DOHH2 (cell line): Measurements from ENCODE around the gene PPT2.

Experiments
- H3F3A ChIP-seq: fragments of 200-600 bp; sonication (generic), shearing (Covaris generic); 2 replicates; pipeline ENCODE4 v1.6.0; 2016; ENCODE audit warnings: antibody characterized with exemption, mild to moderate bottlenecking; ENCODE audit not compliant: control insufficient read depth, insufficient read depth
- H3K27ac ChIP-seq: fragments of 200-600 bp; sonication (generic); 2 replicates; pipeline ENCODE4 v1.5.1; 2014; ENCODE audit warnings: low read depth, mild to moderate bottlenecking, low read length, moderate library complexity
- H3K27me3 ChIP-seq: fragments of 200-600 bp; sonication (generic); 2 replicates; pipeline ENCODE4 v1.6.1; 2014; ENCODE audit warnings: mild to moderate bottlenecking, low read length, mixed read lengths; ENCODE audit not compliant: control insufficient read depth
- H3K36me3 ChIP-seq: fragments of 200-600 bp; sonication (generic); 2 replicates; pipeline ENCODE4 v1.6.1; 2014; ENCODE audit warnings: mild to moderate bottlenecking, low read length, moderate library complexity, mixed read lengths; ENCODE audit not compliant: control insufficient read depth
- H3K4me1 ChIP-seq: fragments of 200-600 bp; sonication (generic); 2 replicates; pipeline ENCODE4 v1.6.1; 2014; ENCODE audit warnings: mild to moderate bottlenecking, low read length, mixed read lengths; ENCODE audit not compliant: control insufficient read depth
- H3K4me2 ChIP-seq: fragments of 200-600 bp; sonication (generic); 2 replicates; pipeline ENCODE4 v1.6.0; 2014; ENCODE audit warnings: mild to moderate bottlenecking, low read length, moderate library complexity
- H3K4me3 ChIP-seq: fragments of 200-600 bp; sonication (generic); 2 replicates; pipeline ENCODE4 v1.5.1; 2014; ENCODE audit warnings: mild to moderate bottlenecking, low read length, mixed read lengths
- H3K79me2 ChIP-seq: fragments of 200-600 bp; sonication (generic); 2 replicates; pipeline ENCODE4 v1.6.1; 2014; ENCODE audit warnings: mild to moderate bottlenecking, low read length, mixed read lengths; ENCODE audit not compliant: control insufficient read depth
- H3K9me2 ChIP-seq: fragments of 200-600 bp; sonication (generic); replicated peaks from 2 replicates; pipeline ENCODE4 v1.6.1; 2014; ENCODE audit warnings: mild to moderate bottlenecking, low read length, mixed read lengths; ENCODE audit not compliant: control insufficient read depth
- H3K9me3 ChIP-seq: fragments of 200-600 bp; sonication (generic); 2 replicates; pipeline ENCODE4 v1.6.1; 2014; ENCODE audit warnings: antibody characterized with exemption, low read length, mixed read lengths; ENCODE audit not compliant: control insufficient read depth, insufficient read depth
- H4K20me1 ChIP-seq: fragments of 200-600 bp; sonication (generic); 2 replicates; pipeline ENCODE4 v1.6.0; 2014; ENCODE audit warnings: low read depth, mild to moderate bottlenecking, antibody characterized with exemption, low read length, moderate library complexity; ENCODE audit not compliant: control insufficient read depth, insufficient read depth
- CTCF ChIP-seq: fragments of 200-600 bp; sonication (generic); IDR thresholded peaks from one replicate; pipeline ENCODE4 v1.5.1; 2014; ENCODE audit warnings: antibody characterized with exemption, mild to moderate bottlenecking, low read depth, low read length; ENCODE audit not compliant: poor library complexity, severe bottlenecking
- EZH2phosphoT487 ChIP-seq: fragments of 200-600 bp; sonication (generic); IDR thresholded peaks from 2 replicates; pipeline ENCODE4 v1.6.1; 2017; ENCODE audit warnings: borderline replicate concordance, mild to moderate bottlenecking, antibody characterized with exemption, low read length, moderate library complexity, mixed read lengths

The PPT2 gene

DNA sequence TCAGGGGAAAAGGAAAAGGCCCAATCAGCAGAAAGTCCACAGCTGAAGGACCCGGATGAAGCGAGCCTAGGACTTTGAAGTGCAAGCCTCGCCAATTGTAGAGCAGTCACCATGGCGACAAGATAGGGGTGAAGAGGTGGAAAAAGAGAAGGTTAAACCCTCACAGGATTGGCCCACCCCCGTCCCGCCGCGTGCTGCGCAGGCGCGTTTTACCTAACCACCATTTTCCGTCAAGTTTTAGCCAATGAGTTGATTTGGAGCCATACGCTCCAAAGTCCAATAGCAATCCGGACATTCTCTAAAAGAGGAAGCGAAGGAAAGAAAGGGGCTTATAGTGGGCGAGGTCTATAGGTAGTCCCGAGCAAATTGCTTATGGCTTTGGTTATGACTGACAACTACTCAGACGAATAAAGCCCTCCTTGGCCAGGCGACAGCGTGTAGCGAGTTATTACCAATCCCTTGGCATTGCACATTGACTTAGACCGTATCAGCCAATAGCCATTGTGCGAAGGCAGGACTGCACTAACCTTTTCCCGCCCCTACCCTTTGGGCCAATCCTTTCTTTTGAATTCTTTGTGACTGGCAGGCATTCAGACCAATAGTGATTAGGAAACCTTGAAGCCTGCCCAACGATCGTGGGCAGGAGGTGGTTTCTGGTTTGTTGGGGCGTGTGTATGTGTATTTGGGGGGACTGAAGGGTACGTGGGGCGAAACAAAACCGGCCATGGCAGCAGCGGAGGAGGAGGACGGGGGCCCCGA lies 24.0 kb downstream of the PPT2 start, which contains the start of gene RNF5:
Gene RNF5 (plus strand): TSS at position 618 of the 759 bp plus-strand sequence. CDS start 107 bp downstream, at position 725.
- Histone ChIP-seq H4K20me1 (no peaks in the 10 kb centered on the region), H3K4me1 (peaks cover 46% of the 10 kb centered on the region), H3F3A (peaks cover 11% of the 10 kb centered on the region), H3K9me3 (no peaks in the 10 kb centered on the region), H3K79me2 (peaks cover 57% of the 10 kb centered on the region), H3K4me3 (peak within 1 kb of the TSS; percentile 85), H3K27me3 (no peaks in the 10 kb centered on the region), H3K4me2 (peak within 1 kb of the TSS; percentile 99), H3K27ac (peak within 1 kb of the TSS; percentile 94), H3K9me2 (no peaks in the 10 kb centered on the region), H3K36me3 (peaks cover 36% of the 10 kb centered on the region)
- TF ChIP-seq EZH2phosphoT487, result no peak
- TF ChIP-seq CTCF, result no peak

- peaks cover 11% of the 10 kb centered on the region for H3F3A ChIP-seq
- H3K4me1 ChIP-seq, result peaks cover 38% of the 10 kb centered on the region
- H3K4me3 ChIP-seq, result peak overlapping the region; percentile 85
- no peaks in the 10 kb centered on the region for H3K9me2 ChIP-seq
- peak overlapping the region; percentile 99 for H3K4me2 ChIP-seq
- peaks cover 44% of the 10 kb centered on the region for H3K36me3 ChIP-seq
- H3K27me3 ChIP-seq, result no peaks in the 10 kb centered on the region
- H3K9me3 ChIP-seq, result no peaks in the 10 kb centered on the region
- no peak for TF ChIP-seq EZH2phosphoT487
- TF ChIP-seq CTCF, result no peak
- H3K27ac ChIP-seq, result peak overlapping the region; percentile 94
- H3K79me2 ChIP-seq, result peaks cover 54% of the 10 kb centered on the region
- no peaks in the 10 kb centered on the region for H4K20me1 ChIP-seq
These were observed 24.9 kb downstream of the PPT2 start for GRCh38 chr6:32178547-32179440.

DNA sequence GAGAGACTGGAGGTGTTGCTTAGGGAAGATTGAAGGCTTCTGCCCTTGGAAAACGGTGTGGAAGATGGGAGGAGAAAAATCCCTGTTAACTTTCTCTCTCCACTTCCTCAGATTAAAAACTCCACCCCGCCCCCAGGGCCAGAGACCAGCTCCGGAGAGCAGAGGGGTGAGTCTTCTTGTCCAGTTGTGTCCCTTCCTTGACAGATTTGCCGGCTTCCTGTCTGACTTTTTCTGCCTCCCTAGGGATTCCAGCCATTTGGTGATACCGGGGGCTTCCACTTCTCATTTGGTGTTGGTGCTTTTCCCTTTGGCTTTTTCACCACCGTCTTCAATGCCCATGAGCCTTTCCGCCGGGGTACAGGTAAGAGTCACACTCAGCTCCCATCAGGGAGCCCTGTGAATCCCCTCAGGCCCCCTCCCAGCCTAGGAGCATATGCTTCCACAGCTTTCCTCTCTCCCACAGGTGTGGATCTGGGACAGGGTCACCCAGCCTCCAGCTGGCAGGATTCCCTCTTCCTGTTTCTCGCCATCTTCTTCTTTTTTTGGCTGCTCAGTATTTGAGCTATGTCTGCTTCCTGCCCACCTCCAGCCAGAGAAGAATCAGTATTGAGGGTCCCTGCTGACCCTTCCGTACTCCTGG lies 25.9 kb downstream of the PPT2 start:
- H3K4me3 ChIP-seq, result peak overlapping the region; percentile 85
- H3K4me2 ChIP-seq, result peak overlapping the region; percentile 99
- H3F3A ChIP-seq, result peaks cover 11% of the 10 kb centered on the region
- TF ChIP-seq CTCF (no peak), EZH2phosphoT487 (no peak)
- H3K4me1 ChIP-seq, result peaks cover 31% of the 10 kb centered on the region
- no peaks in the 10 kb centered on the region for H3K9me3 ChIP-seq
- no peak overlapping the region; the same call in 1 of the 2 replicates for H3K27ac ChIP-seq
- H3K36me3 ChIP-seq, result peaks cover 50% of the 10 kb centered on the region
- no peaks in the 10 kb centered on the region for H3K27me3 ChIP-seq
- peaks cover 46% of the 10 kb centered on the region for H3K79me2 ChIP-seq
- H4K20me1 ChIP-seq, result no peaks in the 10 kb centered on the region
- no peaks in the 10 kb centered on the region for H3K9me2 ChIP-seq
